Spleen (tissue), 7 donors: Measurements from ENCODE around the gene ITPR1.

ENCODE experiments used
- POLR2AphosphoS5 ChIP-seq, 3 donors: sonication (generic); formaldehyde crosslinking; IDR thresholded peaks; one replicate each; pipeline ENCODE4 v1.5.1; 2017; ENCODE audit warnings: antibody characterized with exemption in 3 of 3
- TF ChIP-seq, protein P1 (sequence below), 11 experiments: fragments of 200-600 bp in 7 of 11; fragments of 450-650 bp in 4 of 11; sonication (generic) in 4 of 11; IDR thresholded peaks in 8 of 11; conservative IDR thresholded peaks in 3 of 11; 1 replicate in 7 of 11; 2 replicates in 4 of 11; pipeline versions ENCODE4 v1.4.0 to v1.8.0; 2016 to 2021; ENCODE audit warnings: antibody characterized with exemption in 11 of 11, inconsistent platforms in 4 of 11, mild to moderate bottlenecking in 1 of 11
- donor health status: DM: no; HTN: no; CAD: no; lungs with moderate emphysema.
- donor health status: DM: no; HTN: no; CAD: no.
- donor health status: DM: no; HTN: no; CAD: no.

- TF ChIP-seq, protein P1, sequence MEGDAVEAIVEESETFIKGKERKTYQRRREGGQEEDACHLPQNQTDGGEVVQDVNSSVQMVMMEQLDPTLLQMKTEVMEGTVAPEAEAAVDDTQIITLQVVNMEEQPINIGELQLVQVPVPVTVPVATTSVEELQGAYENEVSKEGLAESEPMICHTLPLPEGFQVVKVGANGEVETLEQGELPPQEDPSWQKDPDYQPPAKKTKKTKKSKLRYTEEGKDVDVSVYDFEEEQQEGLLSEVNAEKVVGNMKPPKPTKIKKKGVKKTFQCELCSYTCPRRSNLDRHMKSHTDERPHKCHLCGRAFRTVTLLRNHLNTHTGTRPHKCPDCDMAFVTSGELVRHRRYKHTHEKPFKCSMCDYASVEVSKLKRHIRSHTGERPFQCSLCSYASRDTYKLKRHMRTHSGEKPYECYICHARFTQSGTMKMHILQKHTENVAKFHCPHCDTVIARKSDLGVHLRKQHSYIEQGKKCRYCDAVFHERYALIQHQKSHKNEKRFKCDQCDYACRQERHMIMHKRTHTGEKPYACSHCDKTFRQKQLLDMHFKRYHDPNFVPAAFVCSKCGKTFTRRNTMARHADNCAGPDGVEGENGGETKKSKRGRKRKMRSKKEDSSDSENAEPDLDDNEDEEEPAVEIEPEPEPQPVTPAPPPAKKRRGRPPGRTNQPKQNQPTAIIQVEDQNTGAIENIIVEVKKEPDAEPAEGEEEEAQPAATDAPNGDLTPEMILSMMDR (IDR thresholded peaks at IDR 0.05 in 8 of 11, conservative IDR thresholded peaks at IDR 0.05 in 3 of 11) = no peak
- no peak for TF ChIP-seq POLR2AphosphoS5 (IDR thresholded peaks at IDR 0.05)
Measured at GRCh38 chr3:4740397-4741105, 247.4 kb downstream of the ITPR1 start.
